IPS DF 6.9 (cell line): ENCODE results near the gene GCK.
"Not testable (repeated sequence)": the region's sequence is repeated elsewhere in the genome, so short reads cannot be mapped to it uniquely, and the experiment has no call there.

Source experiments
- DNase-seq: peaks from one replicate; pipeline ENCODE4 v3.0.0-alpha.2; 2013; ENCODE audit warnings: low read depth, low spot score
- H3K27ac ChIP-seq: one replicate; pipeline ENCODE4 v1.5.1; 2013; ENCODE audit warnings: low read length, control low read depth
- H3K27me3 ChIP-seq: 2 replicates; pipeline ENCODE4 v1.6.1; 2013; ENCODE audit warnings: mild to moderate bottlenecking, low read length; ENCODE audit not compliant: control insufficient read depth, insufficient read depth
- H3K36me3 ChIP-seq: 2 replicates; pipeline ENCODE4 v1.6.1; 2013; ENCODE audit warnings: low read length; ENCODE audit not compliant: control insufficient read depth, insufficient read depth
- H3K4me1 ChIP-seq: 2 replicates; pipeline ENCODE4 v1.6.1; 2013; ENCODE audit warnings: low read length; ENCODE audit not compliant: control insufficient read depth, insufficient read depth
- H3K4me3 ChIP-seq: 2 replicates; pipeline ENCODE4 v1.5.1; 2013; ENCODE audit warnings: mild to moderate bottlenecking, low read length
- H3K9me3 ChIP-seq: 2 replicates; pipeline ENCODE4 v1.6.1; 2013; ENCODE audit warnings: low read length, inconsistent platforms; ENCODE audit not compliant: control insufficient read depth, insufficient read depth
- WGBS: extraction: QIAGEN DNeasy Blood & Tissue Kit; methylation state at CpG from one replicate; pipeline ENCODE4 v1.1.7; 2013; ENCODE audit warnings: mixed read lengths, missing lambda C conversion rate; ENCODE audit not compliant: insufficient read length, insufficient coverage; 5-methylcytosine and 5-hydroxymethylcytosine counted together

The GCK gene

GRCh38 chr7:44180631-44181030 lies 8.6 kb downstream of the GCK start:
- no peak overlapping the region for H3K4me3 ChIP-seq
- no peaks in the 10 kb centered on the region for H3K27me3 ChIP-seq
- DNase-seq, result no peak
- H3K27ac ChIP-seq, result no peak overlapping the region
- WGBS, result no CpG with 5 or more reads among the region's 3 CpGs
- H3K36me3 ChIP-seq, result no peaks in the 10 kb centered on the region
- H3K9me3 ChIP-seq, result no peaks in the 10 kb centered on the region; the same call in 1 of the 2 replicates
- H3K4me1 ChIP-seq, result no peaks in the 10 kb centered on the region

GRCh38 chr7:44177570-44178131 lies 11.6 kb downstream of the GCK start:
- Histone ChIP-seq H3K27ac (no peak overlapping the region), H3K4me1 (no peaks in the 10 kb centered on the region), H3K27me3 (no peaks in the 10 kb centered on the region), H3K36me3 (no peaks in the 10 kb centered on the region), H3K9me3 (no peaks in the 10 kb centered on the region; the same call in 1 of the 2 replicates), H3K4me3 (no peak overlapping the region)
- no peak for DNase-seq
- no CpG with 5 or more reads among the region's 4 CpGs for WGBS

GRCh38 chr7:44176486-44176885 lies 12.8 kb downstream of the GCK start:
- no peak overlapping the region for H3K4me3 ChIP-seq
- DNase-seq, result no peak
- H3K4me1 ChIP-seq, result no peaks in the 10 kb centered on the region
- no peaks in the 10 kb centered on the region for H3K9me3 ChIP-seq
- no CpG with 5 or more reads among the region's 7 CpGs for WGBS
- no peak overlapping the region for H3K27ac ChIP-seq
- H3K36me3 ChIP-seq, result no peaks in the 10 kb centered on the region
- H3K27me3 ChIP-seq, result no peaks in the 10 kb centered on the region

- Histone ChIP-seq H3K9me3 (no peaks in the 10 kb centered on the region), H3K4me3 (no peak overlapping the region), H3K27ac (no peak overlapping the region), H3K4me1 (no peaks in the 10 kb centered on the region), H3K36me3 (no peaks in the 10 kb centered on the region), H3K27me3 (no peaks in the 10 kb centered on the region)
- DNase-seq, result no peak
- no CpG with 5 or more reads among the region's 3 CpGs for WGBS
These were observed 13.5 kb downstream of the GCK start for GRCh38 chr7:44175730-44176129.

GRCh38 chr7:44174694-44174948 lies 14.6 kb downstream of the GCK start:
- not testable (repeated sequence) for DNase-seq, H3K27ac ChIP-seq, H3K27me3 ChIP-seq, H3K4me1 ChIP-seq, H3K4me3 ChIP-seq, H3K36me3 ChIP-seq, H3K9me3 ChIP-seq
- WGBS, result no CpG with 5 or more reads among the region's 1 CpG

GRCh38 chr7:44173911-44174693 lies 15.1 kb downstream of the GCK start:
- whole genome bisulfite sequencing, result no CpG with 5 or more reads among the region's 3 CpGs
- H3K36me3 ChIP-seq, result no peaks in the 10 kb centered on the region
- no peaks in the 10 kb centered on the region for H3K27me3 ChIP-seq
- H3K27ac ChIP-seq, result no peak overlapping the region
- no peaks in the 10 kb centered on the region for H3K9me3 ChIP-seq
- H3K4me1 ChIP-seq, result no peaks in the 10 kb centered on the region
- DNase-seq, result no peak
- H3K4me3 ChIP-seq, result no peak overlapping the region

- no CpG with 5 or more reads among the region's 6 CpGs for WGBS
- Histone ChIP-seq H3K9me3 (no peaks in the 10 kb centered on the region), H3K27ac (no peak overlapping the region), H3K4me3 (no peak overlapping the region), H3K36me3 (no peaks in the 10 kb centered on the region), H3K27me3 (no peaks in the 10 kb centered on the region), H3K4me1 (no peaks in the 10 kb centered on the region)
- no peak for DNase-seq
These were observed 16.3 kb downstream of the GCK start for GRCh38 chr7:44172803-44173424.

- H3K4me3 ChIP-seq, result no peak overlapping the region
- no peak overlapping the region for H3K27ac ChIP-seq
- no peaks in the 10 kb centered on the region for H3K9me3 ChIP-seq
- H3K27me3 ChIP-seq, result no peaks in the 10 kb centered on the region
- no peak for DNase-seq
- H3K36me3 ChIP-seq, result no peaks in the 10 kb centered on the region
- H3K4me1 ChIP-seq, result no peaks in the 10 kb centered on the region
These were observed 16.9 kb downstream of the GCK start for GRCh38 chr7:44172352-44172751.

GRCh38 chr7:44171901-44172300 lies 17.3 kb downstream of the GCK start:
- WGBS, result no CpG with 5 or more reads among the region's 9 CpGs
- not testable (repeated sequence) for H3K36me3 ChIP-seq, H3K27ac ChIP-seq, H3K4me3 ChIP-seq, H3K9me3 ChIP-seq, H3K27me3 ChIP-seq, H3K4me1 ChIP-seq, DNase-seq

- no peak for DNase-seq
- no peaks in the 10 kb centered on the region for H3K27me3 ChIP-seq
- H3K4me1 ChIP-seq, result no peaks in the 10 kb centered on the region
- no peak overlapping the region for H3K27ac ChIP-seq
- no peaks in the 10 kb centered on the region for H3K36me3 ChIP-seq
- H3K4me3 ChIP-seq, result no peak overlapping the region
- H3K9me3 ChIP-seq, result no peaks in the 10 kb centered on the region
These were observed 21.3 kb downstream of the GCK start for GRCh38 chr7:44167920-44168319.

- no CpG with 5 or more reads among the region's 1 CpG for WGBS
- no peaks in the 10 kb centered on the region for H3K27me3 ChIP-seq
- no peaks in the 10 kb centered on the region for H3K4me1 ChIP-seq
- no peak for DNase-seq
- no peak overlapping the region for H3K4me3 ChIP-seq
- no peaks in the 10 kb centered on the region for H3K36me3 ChIP-seq
- H3K27ac ChIP-seq, result no peak overlapping the region
- no peaks in the 10 kb centered on the region for H3K9me3 ChIP-seq
These were observed 25.6 kb downstream of the GCK start for GRCh38 chr7:44163591-44163990.
